Body of pancreas (tissue), 4 donors: ENCODE measurements around the gene TACC2. TPM values are rescaled to one million over a fixed set of nuclear protein-coding genes. Genes with fewer than 3 reads are reported as not detected.

Experiments used
- ATAC-seq: fragments of 150-250 bp; one replicate; pipeline ENCODE4 v1.9.1; 2016
- DNase-seq, 4 donors: peaks; one replicate each; pipeline ENCODE4 v3.0.0-alpha.2; 2019
- H3K27ac ChIP-seq, 4 donors: fragments of 200-600 bp; sonication (generic); 1 replicate in 3 of 4; 2 replicates in 1 of 4; pipeline versions ENCODE4 v1.5.1 to v1.6.1; 2016 to 2019; ENCODE audit warnings: mild to moderate bottlenecking in 1 of 4, mixed read lengths in 1 of 4, moderate library complexity in 1 of 4
- H3K27me3 ChIP-seq, 2 donors: fragments of 200-600 bp; sonication (generic); one replicate each; pipeline ENCODE4 v1.6.0; 2016; ENCODE audit warnings: mild to moderate bottlenecking in 1 of 2
- H3K36me3 ChIP-seq, 2 donors: fragments of 200-600 bp; sonication (generic); replicated peaks in 1 of 2; 2 replicates each; pipeline ENCODE4 v1.5.1; 2016; ENCODE audit warnings: low read depth in 2 of 2; ENCODE audit not compliant: insufficient read depth in 1 of 2
- H3K4me1 ChIP-seq: fragments of 200-600 bp; sonication (generic); one replicate; pipeline ENCODE4 v1.6.0; 2016
- H3K4me3 ChIP-seq, 2 donors: fragments of 200-600 bp; sonication (generic); 1 replicate in 1 of 2; 2 replicates in 1 of 2; pipeline ENCODE4 v1.5.1; 2016 to 2019
- H3K9me3 ChIP-seq, 3 donors: fragments of 200-600 bp; sonication (generic); 1 replicate in 2 of 3; 2 replicates in 1 of 3; pipeline ENCODE4 v1.5.1; 2016
- POLR2A ChIP-seq, 3 donors: fragments of 450-650 bp; IDR thresholded peaks; one replicate each; pipeline ENCODE4 v1.6.1; 2016; ENCODE audit warnings: antibody characterized with exemption in 3 of 3, mild to moderate bottlenecking in 2 of 3
- WGBS, 2 donors: methylation state at CpG; one replicate each; pipeline ENCODE4 v1.1.5; 2017; 5-methylcytosine and 5-hydroxymethylcytosine counted together
- intact Hi-C: fragments of 100-400 bp; cut with DNase I; formaldehyde crosslinking; loops from one replicate; pipeline ENCODE4 v1.15.1; 2023
- total RNA-seq, 2 donors: library from RNA; depleted of rRNA; stranded (reverse); fragments of >200 nt; gene quantifications; one replicate each; pipeline ENCODE4 v1.1.0, GENCODE V29; 2016
- TF ChIP-seq, protein P1 (sequence below), 7 experiments: fragments of 450-650 bp in 4 of 7; fragments of 200-600 bp in 3 of 7; sonication (generic) in 3 of 7; IDR thresholded peaks; one replicate each; pipeline ENCODE4 v1.5.1; 2016 to 2019; ENCODE audit warnings: antibody characterized with exemption in 7 of 7

Gene TACC2
- total RNA-seq, 2 donors from 2014 or later: 29.0 to 38.7 TPM

DNA sequence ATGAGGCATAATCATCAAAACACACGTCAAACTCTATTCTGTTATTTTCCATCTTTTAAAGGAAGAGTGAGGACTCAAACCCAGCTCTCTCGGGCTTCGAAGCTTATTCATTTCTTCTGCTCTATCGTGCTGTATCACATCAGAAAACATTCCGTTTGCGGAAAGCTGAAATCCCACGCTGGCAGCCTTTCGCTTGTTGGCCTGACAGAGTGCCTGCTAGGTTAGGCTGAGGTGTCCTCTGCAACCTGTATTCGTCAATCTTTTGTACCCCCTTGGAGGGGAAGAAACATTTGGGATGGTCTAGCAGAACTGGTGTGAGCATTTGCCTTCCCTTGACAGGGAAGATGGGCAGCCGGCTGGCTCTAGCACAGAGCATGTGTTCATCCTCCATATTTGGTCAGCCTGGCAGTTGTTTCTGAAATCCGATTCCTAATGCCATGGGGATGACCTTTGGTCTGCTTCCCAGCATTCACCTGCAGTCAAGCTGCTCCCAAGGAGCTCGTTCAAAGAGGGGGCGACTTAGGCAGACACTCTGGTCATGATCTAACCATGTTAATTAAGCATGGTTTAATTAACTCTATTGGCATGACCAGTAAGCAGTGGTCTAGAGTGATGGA lies 55.2 kb downstream of the TACC2 start:
- 29 to 34% methylated on average over 13 of the region's 13 CpGs for WGBS, 2 donors
- peak; percentile 66 to 81 (median 78) for DNase-seq
- TF ChIP-seq POLR2A (IDR thresholded peaks at IDR 0.05): peak in 1 of 3 donors; percentile 30
- TF ChIP-seq, protein P1, sequence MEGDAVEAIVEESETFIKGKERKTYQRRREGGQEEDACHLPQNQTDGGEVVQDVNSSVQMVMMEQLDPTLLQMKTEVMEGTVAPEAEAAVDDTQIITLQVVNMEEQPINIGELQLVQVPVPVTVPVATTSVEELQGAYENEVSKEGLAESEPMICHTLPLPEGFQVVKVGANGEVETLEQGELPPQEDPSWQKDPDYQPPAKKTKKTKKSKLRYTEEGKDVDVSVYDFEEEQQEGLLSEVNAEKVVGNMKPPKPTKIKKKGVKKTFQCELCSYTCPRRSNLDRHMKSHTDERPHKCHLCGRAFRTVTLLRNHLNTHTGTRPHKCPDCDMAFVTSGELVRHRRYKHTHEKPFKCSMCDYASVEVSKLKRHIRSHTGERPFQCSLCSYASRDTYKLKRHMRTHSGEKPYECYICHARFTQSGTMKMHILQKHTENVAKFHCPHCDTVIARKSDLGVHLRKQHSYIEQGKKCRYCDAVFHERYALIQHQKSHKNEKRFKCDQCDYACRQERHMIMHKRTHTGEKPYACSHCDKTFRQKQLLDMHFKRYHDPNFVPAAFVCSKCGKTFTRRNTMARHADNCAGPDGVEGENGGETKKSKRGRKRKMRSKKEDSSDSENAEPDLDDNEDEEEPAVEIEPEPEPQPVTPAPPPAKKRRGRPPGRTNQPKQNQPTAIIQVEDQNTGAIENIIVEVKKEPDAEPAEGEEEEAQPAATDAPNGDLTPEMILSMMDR (IDR thresholded peaks at IDR 0.05): no peak
- Histone ChIP-seq H3K4me1 (peaks cover 28% of the 10 kb centered on the region), H3K27me3 (no peaks in the 10 kb centered on the region), H3K4me3 (no peak overlapping the region), H3K36me3 (no peaks in the 10 kb centered on the region), H3K27ac (peak overlapping the region; percentile 19 to 74 (median 52)), H3K9me3 (no peaks in the 10 kb centered on the region)
- ATAC-seq: peak; percentile 92
- intact Hi-C loops: no loop called here

DNA sequence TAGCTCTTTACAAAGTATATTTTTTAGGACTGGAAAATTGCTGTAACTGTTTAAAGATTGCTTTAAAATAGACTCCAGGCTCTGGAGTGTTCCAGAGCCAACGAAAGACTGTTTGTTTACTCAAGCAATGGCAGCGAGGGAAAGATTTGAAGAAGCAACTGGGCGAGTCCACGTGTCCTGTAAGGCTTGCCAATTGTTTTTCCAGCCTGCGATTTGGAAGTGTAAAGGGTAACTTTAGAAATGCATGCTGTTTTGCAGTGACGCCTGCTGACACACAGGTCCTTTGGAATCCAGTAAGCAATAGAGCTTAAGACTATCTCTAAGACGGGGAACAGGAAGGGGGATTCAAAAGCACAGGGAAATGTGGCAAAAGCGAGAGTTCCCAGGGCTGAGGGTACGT lies 55.8 kb downstream of the TACC2 start:
- Histone ChIP-seq H3K27me3 (no peaks in the 10 kb centered on the region), H3K9me3 (no peaks in the 10 kb centered on the region), H3K4me1 (peaks cover 28% of the 10 kb centered on the region), H3K4me3 (no peak overlapping the region), H3K36me3 (no peaks in the 10 kb centered on the region), H3K27ac (peak overlapping the region in 3 of 4 donors; percentile 19 to 74 (median 65))
- intact Hi-C loops: no loop called here
- peak; percentile 54 for ATAC-seq
- WGBS, 2 donors: 18 to 25% methylated on average over 9 of the region's 9 CpGs
- TF ChIP-seq, protein P1 (IDR thresholded peaks at IDR 0.05): no peak
- no peak for TF ChIP-seq POLR2A (IDR thresholded peaks at IDR 0.05)
- peak; percentile 37 to 60 (median 48) for DNase-seq

DNA sequence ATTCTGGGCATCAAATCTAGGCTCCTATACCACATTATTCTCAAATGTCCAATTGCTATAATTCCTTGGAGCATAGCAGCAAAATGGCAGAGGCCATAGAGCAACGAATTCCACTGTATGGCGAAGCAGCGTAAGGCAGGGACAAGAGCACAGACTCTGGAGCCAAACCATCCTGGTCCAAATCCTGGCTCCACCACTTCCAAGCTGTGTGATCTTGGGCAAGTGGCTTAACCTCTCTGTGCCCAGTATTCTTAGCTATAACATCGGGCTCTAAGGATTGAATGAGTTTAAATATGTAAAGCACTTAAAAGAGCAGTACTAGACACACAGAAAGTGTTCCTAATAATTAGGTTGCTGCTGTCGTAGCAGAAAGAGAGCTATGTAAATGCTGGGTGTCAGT lies 56.2 kb downstream of the TACC2 start:
- H3K27me3 ChIP-seq: no peaks in the 10 kb centered on the region
- H3K4me3 ChIP-seq: no peak overlapping the region
- no peaks in the 10 kb centered on the region for H3K9me3 ChIP-seq
- no peaks in the 10 kb centered on the region for H3K36me3 ChIP-seq
- ATAC-seq (no peak), DNase-seq (no peak)
- 57 to 76% methylated on average over 5 of the region's 5 CpGs for WGBS, 2 donors
- TF ChIP-seq, protein P1 (IDR thresholded peaks at IDR 0.05): no peak
- no peak for TF ChIP-seq POLR2A (IDR thresholded peaks at IDR 0.05)
- intact Hi-C loops: no loop called here
- peaks cover 28% of the 10 kb centered on the region for H3K4me1 ChIP-seq
- H3K27ac ChIP-seq: peak overlapping the region in 2 of 4 donors; percentile 19 to 74

DNA sequence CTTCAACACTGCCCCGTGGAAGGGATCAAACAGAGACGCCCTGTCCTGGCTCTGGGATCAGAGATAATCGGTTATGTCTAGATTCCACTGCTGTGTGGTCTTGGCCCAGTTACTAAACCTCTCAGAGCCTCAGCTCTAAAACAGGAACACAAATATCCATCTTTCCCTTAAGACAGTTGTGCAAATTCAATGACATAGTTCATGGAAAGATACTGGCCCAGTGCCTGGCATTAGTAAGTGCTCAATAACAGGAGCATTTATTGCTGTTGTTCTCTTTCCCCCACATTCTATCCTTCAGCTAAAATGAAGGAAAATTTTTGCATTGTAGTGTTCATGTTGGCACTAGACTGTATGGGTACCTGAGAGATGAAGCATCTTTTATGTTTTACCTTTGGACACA lies 58.6 kb downstream of the TACC2 start:
- Histone ChIP-seq H3K9me3 (no peaks in the 10 kb centered on the region), H3K27me3 (no peaks in the 10 kb centered on the region), H3K4me1 (peaks cover 33% of the 10 kb centered on the region), H3K36me3 (no peaks in the 10 kb centered on the region), H3K4me3 (no peak overlapping the region), H3K27ac (no peak overlapping the region)
- ATAC-seq (no peak), DNase-seq (no peak)
- intact Hi-C loops: no loop called here
- 84 to 100% methylated on average over 1 to 3 of the region's 3 CpGs for WGBS, 2 donors
- no peak for TF ChIP-seq POLR2A (IDR thresholded peaks at IDR 0.05)

DNA sequence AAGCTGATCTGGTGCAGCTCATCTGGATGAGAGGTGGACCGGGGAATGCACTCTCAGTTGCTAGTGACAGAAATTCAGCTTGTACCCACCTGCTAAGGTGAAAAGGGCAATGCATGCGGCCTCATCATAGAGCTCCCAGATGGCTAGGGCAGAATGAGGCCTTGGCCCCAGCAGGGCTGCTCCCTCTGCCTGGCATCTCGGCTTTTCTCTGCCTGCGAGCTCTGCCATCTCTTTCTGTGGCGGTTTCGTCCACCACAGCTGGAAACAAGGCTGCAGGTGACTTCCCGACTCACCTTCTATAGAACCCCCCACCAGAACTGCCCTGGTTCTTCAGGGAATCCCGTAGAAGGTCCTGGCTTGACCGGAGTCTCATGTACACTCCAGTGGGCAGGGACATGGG lies 60.1 kb downstream of the TACC2 start:
- 49 to 87% methylated on average over 2 to 9 of the region's 9 CpGs for WGBS, 2 donors
- intact Hi-C loops: no loop called here
- Histone ChIP-seq H3K36me3 (no peaks in the 10 kb centered on the region), H3K27me3 (no peaks in the 10 kb centered on the region), H3K27ac (no peak overlapping the region), H3K9me3 (no peaks in the 10 kb centered on the region), H3K4me3 (no peak overlapping the region), H3K4me1 (peaks cover 28% of the 10 kb centered on the region)
- DNase-seq (no peak), ATAC-seq (no peak)
- TF ChIP-seq, protein P1 (IDR thresholded peaks at IDR 0.05): no peak
- no peak for TF ChIP-seq POLR2A (IDR thresholded peaks at IDR 0.05)
